HG03196 (cell line): Measurements from ENCODE around the gene DNPEP.
"Not testable (repeated sequence)": the region's sequence is repeated elsewhere in the genome, so short reads cannot be mapped to it uniquely, and the experiment has no call there.

Source experiments
- ATAC-seq: cut with Tn5 transposase; IDR thresholded peaks from one replicate; pipeline ENCODE4 v1.9.1; 2021; ENCODE audit not compliant: unreplicated experiment

DNPEP gene

DNA sequence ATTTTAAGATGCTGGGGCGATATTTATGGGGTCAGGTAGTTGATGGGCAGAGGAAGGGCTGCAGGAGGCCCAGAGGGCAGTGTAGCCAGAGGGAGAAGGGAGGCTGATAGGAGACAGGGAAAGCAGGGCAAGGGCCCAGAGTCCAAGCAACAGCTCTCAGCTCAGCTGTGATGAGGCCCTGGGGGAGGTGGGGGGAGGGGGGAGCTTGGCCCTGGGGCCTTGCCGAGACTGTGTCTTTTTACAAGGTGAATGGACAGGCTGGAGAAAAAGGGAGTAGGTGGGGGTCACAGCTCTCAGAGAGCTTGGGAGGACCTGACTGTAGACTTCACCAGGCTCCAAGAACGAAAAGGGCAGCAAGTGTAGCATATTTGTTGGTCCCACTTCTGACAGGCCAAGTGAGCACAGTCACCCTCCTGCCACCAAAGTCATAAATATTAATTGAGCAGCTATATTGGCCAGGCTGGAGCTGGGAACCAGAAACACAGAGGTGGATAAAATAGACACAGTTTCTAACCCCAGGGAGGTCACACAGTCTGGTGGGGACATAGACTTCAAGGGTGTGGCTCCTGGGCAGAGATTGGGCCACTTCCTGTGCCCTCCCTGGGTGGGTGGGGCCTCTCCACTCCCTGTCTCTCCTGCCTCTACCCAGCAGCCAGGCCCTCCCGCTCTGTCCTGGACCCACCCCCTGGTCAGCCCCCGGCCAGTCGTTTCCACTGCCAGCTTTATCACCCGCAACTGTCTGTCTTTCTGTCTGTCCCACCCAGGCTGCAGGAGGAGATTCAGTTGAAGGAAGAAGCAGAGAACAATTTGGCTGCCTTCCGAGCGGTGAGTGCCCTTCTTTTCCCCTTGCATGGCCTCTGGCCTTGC, 31.9 kb upstream of the DNPEP start:
- ATAC-seq = no peak

DNA sequence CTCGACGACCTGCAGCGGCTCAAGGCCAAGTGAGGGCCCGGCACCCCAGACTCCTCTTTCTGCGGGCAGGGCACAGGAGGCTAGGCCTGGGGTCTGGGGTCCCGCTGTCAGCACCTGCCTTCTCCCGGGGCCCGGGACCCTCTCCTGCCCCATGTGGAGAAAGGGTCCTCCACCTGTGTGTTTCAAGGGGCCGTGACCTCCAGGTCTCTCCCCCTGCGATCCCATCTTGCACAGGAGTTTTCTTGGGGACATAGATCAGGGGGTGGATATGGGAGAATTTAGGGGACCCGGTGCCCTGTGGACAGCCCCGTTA, 31.3 kb upstream of the DNPEP start:
- no peak for ATAC-seq

DNA sequence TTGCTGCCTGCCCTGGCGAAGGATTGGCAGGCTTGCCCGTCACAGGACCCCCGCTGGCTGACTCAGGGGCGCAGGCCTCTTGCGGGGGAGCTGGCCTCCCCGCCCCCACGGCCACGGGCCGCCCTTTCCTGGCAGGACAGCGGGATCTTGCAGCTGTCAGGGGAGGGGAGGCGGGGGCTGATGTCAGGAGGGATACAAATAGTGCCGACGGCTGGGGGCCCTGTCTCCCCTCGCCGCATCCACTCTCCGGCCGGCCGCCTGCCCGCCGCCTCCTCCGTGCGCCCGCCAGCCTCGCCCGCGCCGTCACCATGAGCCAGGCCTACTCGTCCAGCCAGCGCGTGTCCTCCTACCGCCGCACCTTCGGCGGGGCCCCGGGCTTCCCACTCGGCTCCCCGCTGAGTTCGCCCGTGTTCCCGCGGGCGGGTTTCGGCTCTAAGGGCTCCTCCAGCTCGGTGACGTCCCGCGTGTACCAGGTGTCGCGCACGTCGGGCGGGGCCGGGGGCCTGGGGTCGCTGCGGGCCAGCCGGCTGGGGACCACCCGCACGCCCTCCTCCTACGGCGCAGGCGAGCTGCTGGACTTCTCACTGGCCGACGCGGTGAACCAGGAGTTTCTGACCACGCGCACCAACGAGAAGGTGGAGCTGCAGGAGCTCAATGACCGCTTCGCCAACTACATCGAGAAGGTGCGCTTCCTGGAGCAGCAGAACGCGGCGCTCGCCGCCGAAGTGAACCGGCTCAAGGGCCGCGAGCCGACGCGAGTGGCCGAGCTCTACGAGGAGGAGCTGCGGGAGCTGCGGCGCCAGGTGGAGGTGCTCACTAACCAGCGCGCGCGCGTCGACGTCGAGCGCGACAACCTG, 30.7 kb upstream of the DNPEP start, which contains the start of gene DES:
Gene DES (plus strand): TSS at position 223 of the 857 bp plus-strand sequence. CDS start 86 bp downstream, at position 309.
- no peak for ATAC-seq

DNA sequence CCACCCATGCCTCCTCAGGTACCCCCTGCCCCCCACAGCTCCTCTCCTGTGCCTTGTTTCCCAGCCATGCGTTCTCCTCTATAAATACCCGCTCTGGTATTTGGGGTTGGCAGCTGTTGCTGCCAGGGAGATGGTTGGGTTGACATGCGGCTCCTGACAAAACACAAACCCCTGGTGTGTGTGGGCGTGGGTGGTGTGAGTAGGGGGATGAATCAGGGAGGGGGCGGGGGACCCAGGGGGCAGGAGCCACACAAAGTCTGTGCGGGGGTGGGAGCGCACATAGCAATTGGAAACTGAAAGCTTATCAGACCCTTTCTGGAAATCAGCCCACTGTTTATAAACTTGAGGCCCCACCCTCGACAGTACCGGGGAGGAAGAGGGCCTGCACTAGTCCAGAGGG, 29.7 kb upstream of the DNPEP start:
- ATAC-seq = no peak

DNA sequence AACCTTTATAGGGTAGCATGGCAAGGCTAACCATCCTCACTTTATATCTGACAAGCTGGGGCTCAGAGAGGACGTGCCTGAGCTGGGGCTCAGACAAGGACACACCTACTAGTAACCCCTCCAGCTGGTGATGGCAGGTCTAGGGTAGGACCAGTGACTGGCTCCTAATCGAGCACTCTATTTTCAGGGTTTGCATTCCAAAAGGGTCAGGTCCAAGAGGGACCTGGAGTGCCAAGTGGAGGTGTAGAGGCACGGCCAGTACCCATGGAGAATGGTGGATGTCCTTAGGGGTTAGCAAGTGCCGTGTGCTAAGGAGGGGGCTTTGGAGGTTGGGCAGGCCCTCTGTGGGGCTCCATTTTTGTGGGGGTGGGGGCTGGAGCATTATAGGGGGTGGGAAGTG, 29.2 kb upstream of the DNPEP start:
- ATAC-seq = no peak

DNA sequence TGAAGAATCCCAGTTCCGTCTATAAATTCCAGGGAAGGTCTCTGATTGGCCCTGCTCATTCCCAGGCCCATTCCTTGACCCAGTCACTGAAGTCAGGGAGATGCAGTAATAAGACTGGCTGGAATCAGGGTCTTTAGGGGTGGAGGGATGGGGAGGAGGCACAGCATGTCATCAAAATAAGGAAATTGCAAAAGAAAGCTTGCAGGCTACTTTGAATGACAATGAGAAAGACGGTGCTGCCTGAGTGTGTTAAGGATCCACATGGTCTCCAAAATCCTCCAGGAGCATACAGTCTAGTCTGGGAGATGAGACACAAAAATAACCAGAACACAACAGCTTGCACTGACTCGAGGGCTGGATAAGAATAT, 28.5 kb upstream of the DNPEP start:
- no peak for ATAC-seq

DNA sequence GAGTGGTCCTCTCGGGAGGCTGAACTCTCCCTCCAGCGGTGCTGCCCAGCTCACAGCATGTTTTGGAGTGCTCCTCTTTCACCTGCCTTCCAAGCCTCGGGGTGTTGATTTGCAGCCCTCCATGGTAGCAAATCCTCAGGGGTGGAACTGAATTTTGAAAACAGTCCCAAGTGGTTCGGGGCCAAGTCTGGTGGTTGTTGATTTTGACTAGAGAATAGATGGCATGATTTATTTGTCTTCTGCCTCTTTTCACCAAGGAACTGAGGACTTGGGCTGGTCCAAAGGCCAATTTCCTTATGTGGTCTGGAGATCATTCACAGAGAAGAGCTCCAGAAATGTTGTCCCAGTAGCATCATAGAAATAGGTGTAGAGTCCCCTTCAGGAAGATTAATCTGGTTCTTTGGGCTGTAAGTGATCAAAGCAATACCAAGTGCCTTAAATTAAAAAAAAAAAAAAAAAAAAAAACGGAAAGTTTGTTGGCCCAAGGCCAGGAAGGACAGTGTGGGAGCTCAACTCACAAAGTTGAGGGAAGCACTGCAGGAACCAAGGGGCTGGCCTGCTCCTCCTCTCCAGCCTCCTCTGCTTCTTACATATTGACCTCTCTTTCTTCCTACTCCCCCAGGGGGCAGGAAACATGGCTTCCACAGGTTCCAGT, 28.0 kb upstream of the DNPEP start:
- no peak for ATAC-seq

DNA sequence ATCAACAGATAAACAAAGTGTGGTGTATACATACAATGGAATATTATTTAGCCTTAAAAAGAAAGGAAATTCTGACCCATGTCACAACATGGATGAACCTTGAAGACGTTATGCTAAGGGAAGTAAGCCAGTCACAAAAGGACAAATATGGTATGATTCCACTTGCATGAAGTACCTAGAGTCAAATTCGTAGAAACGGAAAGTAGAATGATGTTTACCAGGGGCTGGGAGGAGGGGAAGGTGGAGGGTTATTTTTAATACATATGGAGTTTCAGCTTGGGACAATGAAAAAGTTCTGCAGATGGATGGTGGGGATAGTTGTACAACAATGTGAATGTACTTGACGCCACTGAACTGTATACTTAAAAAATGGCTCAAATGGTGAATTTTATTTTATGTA, 27.1 kb upstream of the DNPEP start:
- no peak for ATAC-seq

DNA sequence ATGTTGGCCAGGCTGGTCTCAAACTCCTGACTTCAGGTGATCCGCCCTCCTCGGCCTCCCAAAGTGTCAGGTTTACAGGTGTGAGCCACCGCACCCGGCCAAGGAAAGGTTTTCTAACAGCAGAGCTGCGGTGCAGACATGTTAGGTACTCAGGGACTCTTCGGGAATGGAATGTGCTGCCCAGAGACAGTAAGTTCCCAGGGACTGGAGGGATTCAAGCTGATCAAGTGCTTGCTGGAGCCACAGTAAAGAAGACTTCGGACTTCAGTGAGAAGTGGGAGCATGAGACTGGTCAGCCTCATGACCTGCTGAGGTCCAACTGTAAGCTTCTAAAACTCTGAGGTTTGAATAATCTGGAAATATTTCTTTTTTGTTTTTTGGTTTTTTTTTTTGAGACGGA, 22.7 kb upstream of the DNPEP start:
- ATAC-seq = no peak

DNA sequence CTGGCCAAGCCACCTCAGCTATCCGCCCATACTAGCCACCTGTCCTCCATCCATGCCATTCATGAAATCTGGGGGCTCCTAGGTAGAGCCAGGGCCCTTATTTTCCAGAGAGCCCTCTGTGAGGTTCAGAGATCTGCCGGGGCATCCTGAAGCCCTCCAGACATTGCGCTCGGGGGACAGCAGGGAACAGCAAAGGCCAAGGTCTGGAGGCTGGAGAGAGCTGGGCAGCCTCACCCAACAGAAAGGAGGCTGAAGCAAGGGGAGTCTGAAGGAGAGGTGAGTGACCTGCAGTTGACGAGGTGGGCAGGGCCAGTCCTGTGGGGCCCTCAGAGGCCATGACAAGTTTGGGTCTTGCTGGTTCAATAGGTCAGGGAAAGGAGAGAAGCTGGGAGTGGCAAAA, 21.9 kb upstream of the DNPEP start:
- no peak for ATAC-seq

DNA sequence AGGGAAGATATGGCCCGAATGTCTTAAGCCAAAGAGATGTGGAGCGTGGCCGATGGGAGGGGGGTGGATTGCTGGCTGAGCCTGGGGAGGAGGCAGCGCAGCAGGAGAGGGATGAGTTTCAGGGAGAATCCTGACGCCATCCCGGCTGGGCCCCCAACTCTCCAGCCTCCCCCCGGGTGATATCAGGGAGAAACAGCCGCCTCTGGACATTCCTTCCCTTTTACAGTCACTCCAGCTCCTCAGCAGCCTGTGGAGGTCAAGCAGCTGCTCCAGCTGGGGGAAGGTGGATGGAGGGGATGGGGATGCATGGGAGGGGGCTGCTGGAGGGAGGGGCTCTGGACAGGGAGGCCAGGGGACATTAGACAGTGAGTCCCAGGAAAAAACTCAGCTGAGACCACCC, 20.9 kb upstream of the DNPEP start:
- ATAC-seq = no peak

DNA sequence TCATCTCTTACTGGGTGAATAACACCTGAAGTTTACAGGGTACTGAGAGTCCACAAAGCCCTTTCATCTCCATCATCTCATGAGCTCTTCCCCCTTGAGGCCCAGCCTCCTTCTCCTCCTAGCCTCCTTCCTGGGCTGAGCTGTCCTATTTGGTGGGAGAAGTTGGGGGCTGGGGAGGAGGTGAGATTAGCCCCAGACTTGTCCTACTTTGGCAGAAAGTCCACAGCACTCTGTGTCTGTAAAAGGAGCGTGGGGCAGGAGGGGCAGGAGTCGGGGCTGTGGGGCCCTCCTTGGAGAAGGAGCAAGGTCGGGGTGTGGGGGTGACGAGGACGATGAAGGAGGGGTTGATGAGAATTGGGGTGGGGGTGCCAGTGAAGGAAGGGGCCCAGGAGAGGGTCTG, 20.5 kb upstream of the DNPEP start:
- ATAC-seq = no peak

DNA sequence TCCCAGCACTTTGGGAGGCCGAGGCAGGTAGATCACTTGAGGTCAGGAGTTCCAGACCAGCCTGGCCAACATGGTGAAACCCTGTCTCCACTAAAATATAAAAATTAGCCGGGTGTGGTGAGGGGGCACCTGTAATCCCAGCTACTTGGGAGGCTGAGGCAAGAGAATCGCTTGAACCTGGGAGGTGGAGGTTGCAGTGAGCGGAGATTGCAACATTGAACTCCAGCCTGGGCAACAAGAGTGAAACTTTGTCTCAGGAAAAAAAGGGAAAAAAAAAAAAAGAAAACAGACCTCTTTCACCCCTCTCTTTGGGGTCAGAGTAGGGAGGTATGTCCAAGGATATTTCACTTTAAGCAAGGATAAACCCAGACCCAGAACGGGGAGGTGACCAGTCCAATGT, 19.6 kb upstream of the DNPEP start:
- ATAC-seq = not testable (repeated sequence)

DNA sequence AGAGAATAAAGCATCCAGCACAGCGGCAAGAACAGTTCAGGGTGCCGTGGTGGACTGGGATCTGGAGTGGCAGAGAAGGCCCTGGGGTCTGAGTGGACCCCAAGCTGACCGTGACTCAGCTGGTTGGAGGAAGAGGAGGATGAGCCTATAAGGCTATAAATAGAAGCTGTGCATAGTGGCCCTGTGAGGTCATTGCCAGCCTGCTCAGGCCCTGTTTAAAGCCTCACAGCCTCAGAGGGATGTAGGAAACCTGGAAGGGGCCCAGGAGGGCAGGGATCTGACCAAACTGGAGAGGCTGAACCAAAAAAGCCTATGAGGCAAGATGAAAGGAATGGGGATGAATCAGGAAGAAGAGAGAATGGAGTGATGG, 19.1 kb upstream of the DNPEP start:
- ATAC-seq = no peak

DNA sequence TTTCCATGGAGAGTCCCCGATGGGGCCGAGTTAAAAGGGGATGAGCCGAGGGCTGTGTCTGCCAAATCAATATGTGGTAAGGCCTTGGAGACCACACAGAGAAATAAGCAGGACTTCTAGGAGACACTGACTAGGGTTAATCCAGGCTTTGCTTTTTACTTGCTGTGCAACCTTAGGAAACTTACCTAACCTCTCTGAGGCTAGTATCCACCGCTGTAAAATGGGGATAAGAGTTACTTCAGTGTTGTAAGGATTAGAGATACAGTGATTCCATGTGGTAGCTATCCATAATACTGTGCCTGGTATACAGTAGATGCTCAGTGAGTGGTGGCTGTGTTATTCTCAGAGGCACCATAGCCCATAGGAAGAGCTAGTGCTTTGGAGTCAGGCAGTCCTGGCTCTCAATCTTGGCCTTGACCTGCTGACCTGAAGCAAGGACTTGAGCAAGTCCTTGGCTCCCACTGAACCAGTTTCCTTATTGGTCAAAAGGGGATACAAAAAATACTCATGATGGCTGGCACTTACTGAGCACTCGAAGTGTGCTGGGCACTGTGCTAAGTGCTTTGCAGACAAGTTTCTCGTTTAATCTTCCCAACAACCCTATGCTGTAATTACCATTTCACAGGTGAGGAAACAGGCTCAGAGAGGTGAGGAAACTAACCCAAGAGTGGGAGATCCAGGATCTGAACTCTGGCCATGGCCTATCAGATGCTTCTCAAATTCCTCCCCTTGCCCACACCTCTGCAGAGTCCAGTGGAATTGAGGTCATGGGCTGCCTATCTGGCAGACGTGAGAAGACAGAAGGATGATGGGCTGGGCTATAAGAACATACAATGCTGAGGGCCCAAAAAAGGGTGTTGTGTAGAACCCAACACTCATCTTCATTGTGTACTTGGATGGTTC, 18.5 kb upstream of the DNPEP start:
- no peak for ATAC-seq

DNA sequence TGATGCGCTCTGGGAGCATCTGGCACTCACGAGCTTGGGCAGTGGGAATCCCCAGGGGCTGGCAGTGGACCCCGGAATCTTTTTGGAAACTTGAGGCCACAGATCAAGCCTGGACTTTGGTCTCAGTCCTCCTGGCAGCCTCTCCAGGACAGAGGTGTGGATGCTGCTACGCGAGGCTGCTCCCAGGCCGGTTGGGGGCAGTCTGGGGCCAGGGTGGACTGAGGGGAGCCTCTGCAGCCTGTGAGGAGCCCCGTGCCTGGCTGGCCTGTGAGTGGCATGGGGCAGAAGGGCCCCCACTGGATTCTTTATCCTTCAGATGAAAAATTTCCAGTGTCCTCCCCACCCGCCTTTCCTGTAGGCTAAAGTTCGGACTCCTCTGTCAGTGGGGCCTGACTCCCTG, 17.7 kb upstream of the DNPEP start:
- ATAC-seq = no peak

DNA sequence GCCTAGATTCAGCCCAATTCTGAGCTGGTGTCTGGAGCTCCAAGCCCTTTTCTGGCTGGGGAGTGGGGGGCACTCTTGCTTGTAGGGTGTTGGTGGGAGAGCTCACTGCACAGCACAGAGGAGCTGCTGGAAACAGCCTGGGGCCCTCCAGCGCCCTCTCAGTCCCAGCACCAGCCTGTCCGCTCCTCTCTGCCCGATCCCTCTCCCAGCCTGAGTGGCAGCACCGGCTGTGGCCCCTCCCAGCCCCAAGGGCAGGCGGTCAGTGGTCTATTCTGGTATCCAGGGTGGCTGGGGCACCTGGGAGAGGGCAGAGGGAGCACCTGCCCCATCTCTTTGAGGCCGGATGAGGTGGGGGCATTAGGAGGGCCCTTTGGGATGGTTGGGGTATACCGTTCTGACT, 17.2 kb upstream of the DNPEP start:
- ATAC-seq = no peak

DNA sequence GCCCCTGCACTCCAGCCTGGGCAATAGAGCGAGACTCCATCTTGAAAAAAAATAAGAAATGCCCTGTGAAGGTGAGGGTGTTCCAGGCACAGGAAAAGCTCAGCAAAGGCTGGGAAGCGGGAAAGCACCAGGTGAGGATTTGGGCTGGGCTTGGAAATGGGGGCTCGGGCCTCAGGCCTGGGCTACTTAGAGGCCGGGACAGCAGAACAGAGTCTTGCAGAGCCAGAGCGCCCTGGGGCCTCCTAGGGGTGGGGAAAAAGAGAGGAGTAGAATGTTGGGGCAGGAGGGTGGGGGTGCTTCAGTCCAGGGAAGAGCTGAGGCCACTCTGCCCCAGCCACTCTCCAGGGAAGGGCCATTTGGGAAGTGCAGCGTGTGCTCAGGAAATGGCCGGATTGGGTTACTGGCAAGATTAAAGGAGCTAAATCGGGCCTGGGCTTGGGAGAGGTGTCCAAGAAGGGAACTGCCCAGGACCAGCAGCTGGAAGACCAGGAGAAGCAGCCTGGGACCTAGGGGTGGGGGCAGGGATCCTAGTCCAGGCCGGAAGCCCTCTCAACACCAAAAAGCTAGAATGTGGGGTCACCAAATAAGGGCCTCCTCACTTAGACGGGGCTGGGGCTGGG, 16.7 kb upstream of the DNPEP start:
- no peak for ATAC-seq

DNA sequence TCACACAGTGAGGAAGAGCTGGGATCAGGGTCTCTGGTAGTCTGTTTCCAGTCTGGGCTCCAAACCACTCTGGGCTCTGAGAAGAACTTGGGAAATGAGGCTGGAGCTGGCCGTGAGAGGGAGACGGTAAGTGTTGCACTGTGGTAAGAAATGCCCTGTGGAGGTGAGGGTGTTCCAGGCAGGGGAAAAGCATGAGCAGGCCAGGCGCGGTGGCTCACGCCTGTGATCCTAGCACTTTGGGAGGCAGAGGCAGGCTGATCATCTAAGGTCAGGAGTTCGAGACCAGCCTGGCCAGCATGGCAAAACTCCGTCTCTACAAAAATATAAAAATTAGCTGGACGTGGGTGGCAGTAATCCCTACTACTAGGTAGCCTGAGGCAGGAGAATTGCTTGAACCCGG, 16.1 kb upstream of the DNPEP start:
- no peak for ATAC-seq
